Endothelial cell of umbilical vein (primary cell): ENCODE data around the gene TMEFF1. TPM values are rescaled to one million over a fixed set of nuclear protein-coding genes. Genes with fewer than 3 reads are reported as not detected.

Experiments
- BruUV-seq: library from RNA; stranded (reverse); fragments of 400-500 nt; replicated peaks from 2 replicates; lab custom pipeline; 2021; lab: Mats Ljungman, UMichigan
- CTCF ChIA-PET: fragments of 300-600, 350-600 bp; sonication (Branson Sonifier 250); formaldehyde crosslinking; loops from one replicate; lab custom pipeline; 2021; ENCODE audit warnings: antibody characterized with exemption, inconsistent platforms; lab: Charles Lee
- POLR2A ChIA-PET: fragments of 300-600, 350-600 bp; sonication (Branson Sonifier 250); formaldehyde crosslinking; loops from one replicate; lab custom pipeline; 2021; ENCODE audit warnings: antibody characterized with exemption, inconsistent platforms; lab: Charles Lee
- DNase-seq: peaks from one replicate; pipeline ENCODE4 v3.0.0-alpha.2; 2011; ENCODE audit warnings: low read depth, low spot score
- FAIRE-seq: peaks from 2 replicates; lab custom pipeline; 2011; peaks lifted over from hg19 to GRCh38; lab: Jason Lieb, UNC
- H2AFZ ChIP-seq: 2 replicates; pipeline ENCODE4 v1.6.0; 2012; ENCODE audit warnings: low read depth, low read length, control low read depth, inconsistent platforms
- H3K27ac ChIP-seq: 2 replicates; pipeline ENCODE4 v1.5.1; 2011; ENCODE audit warnings: low read depth, mild to moderate bottlenecking, control low read depth, low read length, moderate library complexity; ENCODE audit not compliant: insufficient read depth
- H3K27me3 ChIP-seq, 2 experiments: 2 replicates each; pipeline versions ENCODE4 v1.6.0 to v1.6.1; 2011; ENCODE audit warnings: low read length in 2 of 2, mixed read lengths in 1 of 2; ENCODE audit not compliant: control insufficient read depth in 2 of 2, insufficient read depth in 2 of 2
- H3K36me3 ChIP-seq, 2 experiments: 2 replicates in 1 of 2; 3 replicates in 1 of 2; pipeline ENCODE4 v1.5.1; 2011; ENCODE audit warnings: low read length in 2 of 2, mild to moderate bottlenecking in 1 of 2, moderate library complexity in 1 of 2; ENCODE audit not compliant: control insufficient read depth in 2 of 2, insufficient read depth in 2 of 2; ENCODE audit errors: extremely low read depth in 1 of 2
- H3K4me1 ChIP-seq: 3 replicates; pipeline ENCODE4 v1.5.1; 2011; ENCODE audit warnings: mild to moderate bottlenecking, low read length; ENCODE audit not compliant: control insufficient read depth, insufficient read depth; ENCODE audit errors: extremely low read depth
- H3K4me2 ChIP-seq: 2 replicates; pipeline ENCODE4 v1.6.1; 2011; ENCODE audit warnings: low read length, control low read depth, mixed read lengths; ENCODE audit not compliant: insufficient read depth
- H3K4me3 ChIP-seq, 3 experiments: fragments of 200-600 bp in 1 of 3; sonication (generic), shearing (Covaris generic) in 1 of 3; replicated peaks in 1 of 3; 2 replicates each; pipeline ENCODE4 v1.5.1; 2011 to 2016; ENCODE audit warnings: control low read depth in 3 of 3, low read length in 3 of 3, mild to moderate bottlenecking in 2 of 3, inconsistent platforms in 1 of 3, low read depth in 1 of 3, moderate library complexity in 1 of 3; ENCODE audit not compliant: insufficient read depth in 1 of 3
- H3K79me2 ChIP-seq: 2 replicates; pipeline ENCODE4 v1.6.0; 2012; ENCODE audit warnings: low read length, inconsistent platforms; ENCODE audit not compliant: control insufficient read depth, insufficient read depth
- H3K9ac ChIP-seq: replicated peaks from 2 replicates; pipeline ENCODE3; 2011; ENCODE audit warnings: low read length, control low read depth; ENCODE audit not compliant: insufficient read depth; ENCODE audit errors: extremely low read depth
- H3K9me1 ChIP-seq: replicated peaks from 3 replicates; pipeline ENCODE4 v1.6.0; 2011; ENCODE audit warnings: mild to moderate bottlenecking, low read length; ENCODE audit not compliant: control insufficient read depth, insufficient read depth; ENCODE audit errors: extremely low read depth
- H3K9me3 ChIP-seq: replicated peaks from 2 replicates; pipeline ENCODE4 v1.5.1; 2012; ENCODE audit warnings: low read length, inconsistent platforms; ENCODE audit not compliant: control insufficient read depth, insufficient read depth
- H4K20me1 ChIP-seq: replicated peaks from 2 replicates; pipeline ENCODE3; 2011; ENCODE audit warnings: mild to moderate bottlenecking, low read length; ENCODE audit not compliant: control insufficient read depth, insufficient read depth; ENCODE audit errors: extremely low read depth
- CTCF ChIP-seq, 2 donors: IDR thresholded peaks; 1 replicate in 1 of 2; 2 replicates in 1 of 2; pipeline ENCODE4 v1.5.1; 2011; ENCODE audit warnings: low read length in 2 of 2, mild to moderate bottlenecking in 2 of 2, moderate library complexity in 2 of 2, control low read depth in 1 of 2, inconsistent platforms in 1 of 2, low read depth in 1 of 2; ENCODE audit not compliant: insufficient read depth in 1 of 2; ENCODE audit errors: extremely low read depth in 1 of 2
- EZH2 ChIP-seq: IDR thresholded peaks from 2 replicates; pipeline ENCODE4 v1.6.1; 2012; ENCODE audit warnings: borderline replicate concordance, low read depth, mild to moderate bottlenecking, moderate library complexity, low read length, inconsistent platforms; ENCODE audit not compliant: severe bottlenecking
- FOS ChIP-seq: IDR thresholded peaks from 2 replicates; pipeline ENCODE4 v1.6.1; 2011; ENCODE audit warnings: mild to moderate bottlenecking, low read length, moderate library complexity, borderline replicate concordance; ENCODE audit not compliant: insufficient read depth
- GATA2 ChIP-seq: IDR thresholded peaks from 2 replicates; pipeline ENCODE4 v1.7.0; 2011; ENCODE audit warnings: low read depth, mild to moderate bottlenecking, moderate library complexity, mixed read lengths, low read length; ENCODE audit not compliant: insufficient read length, insufficient read depth
- JUN ChIP-seq: IDR thresholded peaks from 2 replicates; pipeline ENCODE4 v1.6.1; 2011; ENCODE audit warnings: borderline replicate concordance, low read depth; ENCODE audit not compliant: insufficient read length, insufficient read depth
- MAX ChIP-seq: IDR thresholded peaks from 2 replicates; pipeline ENCODE4 v1.6.1; 2011; ENCODE audit not compliant: insufficient read depth, insufficient read length
- MYC ChIP-seq: IDR thresholded peaks from one replicate; pipeline ENCODE4 v1.6.1; 2011; ENCODE audit warnings: mild to moderate bottlenecking, low read depth, low read length
- POLR2A ChIP-seq: IDR thresholded peaks from 2 replicates; pipeline ENCODE4 v1.6.1; 2012; ENCODE audit warnings: low read depth, mild to moderate bottlenecking, control low read depth, low read length
- POLR2AphosphoS5 ChIP-seq: IDR thresholded peaks from 2 replicates; pipeline ENCODE4 v1.6.1; 2012; ENCODE audit warnings: low read depth, mild to moderate bottlenecking, control low read depth, low read length, moderate library complexity; ENCODE audit not compliant: insufficient read depth
- dilution Hi-C: fragments of 300-500 bp; cut with MboI; formaldehyde crosslinking; loops from one replicate; pipeline ENCODE4 v1.15.0; 2019; ENCODE audit warnings: low sequenced_read_pairs; ENCODE audit not compliant: extremely low pct_ligation_motif_present
- intact Hi-C: fragments of 100-400 bp; cut with micrococcal nuclease; formaldehyde crosslinking; loops from one replicate; pipeline ENCODE4 v1.10.0; 2022
- polyA plus RNA-seq, 4 experiments: library from polyadenylated mRNA; depleted of rRNA in 3 of 4; stranded (reverse) in 3 of 4; unstranded in 1 of 4; fragments of >200 nt; gene quantifications; 2 replicates each; pipeline versions ENCODE4 v1.2.1 to v1.2.3, GENCODE V29; 2011 to 2012; ENCODE audit warnings: missing spikeins in 1 of 4
- total RNA-seq: library from RNA; stranded (reverse); gene quantifications from 2 replicates; pipeline ENCODE4 v1.2.3, GENCODE V29; 2021

Gene TMEFF1
- total and polyA plus RNA-seq, 2 donors (not counting 3 experiments of a cell fraction or from before 2014, with no cell fraction given), result 3.0 to 14.6 TPM

GRCh38 chr9:100554935-100555401 is 82.0 kb downstream of the TMEFF1 start:
- dilution Hi-C loops, result no loop called here
- BruUV-seq, result no TSS peak

More at GRCh38 chr9:100554935-100555401, 82.0 kb downstream of the TMEFF1 start:
- H3K9me3 ChIP-seq, result no peaks in the 10 kb centered on the region
- no peak overlapping the region for H3K4me3 ChIP-seq
- TF ChIP-seq MAX, result no peak
- no peak for TF ChIP-seq POLR2AphosphoS5
- no peak for TF ChIP-seq FOS
- TF ChIP-seq EZH2, result no peak
- no peak for TF ChIP-seq JUN
- no peak for TF ChIP-seq MYC
- TF ChIP-seq POLR2A, result no peak
- no peak for TF ChIP-seq GATA2
- TF ChIP-seq CTCF (IDR thresholded peaks at IDR 0.05; ENCODE audit: extremely low read depth in 1 of 2, insufficient read depth in 1 of 2, low read depth in 1 of 2, low read length in 2 of 2), result no peak
- no peaks in the 10 kb centered on the region for H3K79me2 ChIP-seq
- DNase-seq (peak; percentile 14), FAIRE-seq (no peak)
- H3K9me1 ChIP-seq, result no peaks in the 10 kb centered on the region
- H3K4me2 ChIP-seq, result no peak overlapping the region
- no peaks in the 10 kb centered on the region for H4K20me1 ChIP-seq
- H3K9ac ChIP-seq, result no peak overlapping the region
- no peaks in the 10 kb centered on the region for H3K4me1 ChIP-seq
- H3K27me3 ChIP-seq, result no peaks in the 10 kb centered on the region
- no peak overlapping the region for H2AFZ ChIP-seq
- intact Hi-C loops, result no loop called here
- H3K27ac ChIP-seq, result no peak overlapping the region
- CTCF ChIA-PET, result interaction anchor here (2.0 kb wide), 1 partner anchor 35 kb away, joined by 4 read pairs; no protein-coding TSS in a partner anchor
- POLR2A ChIA-PET, result no interaction called here
- H3K36me3 ChIP-seq, result no peaks in the 10 kb centered on the region
